ENCODE data around the gene ALG12.

The ALG12 gene

DNA sequence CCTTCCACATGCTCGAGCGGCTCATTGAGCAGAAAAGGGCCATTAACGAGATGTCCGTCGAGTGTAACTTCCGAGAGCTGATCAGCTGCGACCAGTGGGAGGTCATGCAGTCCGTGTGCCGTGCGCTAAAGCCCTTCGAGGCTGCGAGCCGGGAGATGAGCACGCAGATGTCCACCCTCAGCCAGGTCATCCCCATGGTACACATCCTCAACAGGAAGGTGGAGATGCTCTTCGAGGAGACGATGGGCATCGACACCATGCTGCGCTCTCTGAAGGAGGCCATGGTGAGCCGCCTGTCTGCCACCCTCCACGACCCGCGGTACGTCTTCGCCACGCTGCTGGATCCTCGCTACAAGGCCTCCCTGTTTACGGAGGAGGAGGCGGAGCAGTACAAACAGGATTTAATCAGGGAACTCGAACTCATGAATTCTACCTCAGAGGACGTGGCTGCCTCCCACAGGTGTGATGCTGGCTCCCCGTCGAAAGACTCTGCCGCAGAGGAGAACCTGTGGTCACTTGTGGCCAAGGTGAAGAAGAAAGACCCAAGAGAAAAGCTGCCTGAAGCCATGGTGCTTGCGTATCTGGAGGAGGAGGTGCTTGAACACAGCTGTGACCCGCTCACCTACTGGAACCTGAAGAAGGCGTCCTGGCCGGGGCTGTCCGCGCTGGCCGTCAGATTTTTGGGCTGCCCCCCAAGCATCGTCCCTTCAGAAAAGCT, 31.7 kb downstream of the ALG12 start:
- DNase-seq, result no peak

DNA sequence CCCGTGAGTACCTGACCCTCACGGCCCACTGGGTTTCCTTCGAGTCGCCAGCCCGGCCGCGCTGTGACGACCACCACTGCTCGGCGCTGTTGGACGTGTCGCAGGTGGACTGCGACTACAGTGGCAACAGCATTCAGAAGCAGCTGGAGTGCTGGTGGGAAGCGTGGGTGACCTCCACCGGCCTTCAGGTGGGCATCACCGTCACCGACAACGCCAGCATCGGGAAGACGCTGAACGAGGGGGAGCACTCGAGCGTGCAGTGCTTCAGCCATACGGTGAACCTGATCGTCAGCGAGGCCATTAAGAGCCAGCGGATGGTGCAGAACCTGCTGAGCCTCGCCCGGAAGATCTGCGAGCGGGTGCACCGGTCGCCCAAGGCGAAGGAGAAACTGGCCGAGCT, 32.4 kb downstream of the ALG12 start:
- DNase-seq, result no peak

DNA sequence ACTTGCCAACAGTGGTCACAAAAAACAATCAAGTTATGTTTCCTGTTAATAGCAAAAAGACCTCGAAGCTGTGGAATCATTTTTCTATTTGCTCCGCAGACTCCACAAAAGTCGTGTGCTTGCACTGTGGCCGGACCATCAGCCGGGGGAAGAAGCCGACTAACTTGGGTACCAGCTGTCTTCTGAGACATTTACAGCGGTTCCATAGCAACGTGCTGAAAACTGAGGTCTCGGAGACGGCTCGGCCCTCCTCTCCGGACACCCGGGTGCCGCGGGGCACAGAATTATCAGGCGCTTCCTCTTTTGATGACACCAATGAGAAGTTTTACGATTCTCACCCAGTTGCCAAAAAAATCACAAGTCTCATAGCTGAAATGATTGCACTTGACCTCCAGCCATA, 33.0 kb downstream of the ALG12 start:
- no peak for DNase-seq

DNA sequence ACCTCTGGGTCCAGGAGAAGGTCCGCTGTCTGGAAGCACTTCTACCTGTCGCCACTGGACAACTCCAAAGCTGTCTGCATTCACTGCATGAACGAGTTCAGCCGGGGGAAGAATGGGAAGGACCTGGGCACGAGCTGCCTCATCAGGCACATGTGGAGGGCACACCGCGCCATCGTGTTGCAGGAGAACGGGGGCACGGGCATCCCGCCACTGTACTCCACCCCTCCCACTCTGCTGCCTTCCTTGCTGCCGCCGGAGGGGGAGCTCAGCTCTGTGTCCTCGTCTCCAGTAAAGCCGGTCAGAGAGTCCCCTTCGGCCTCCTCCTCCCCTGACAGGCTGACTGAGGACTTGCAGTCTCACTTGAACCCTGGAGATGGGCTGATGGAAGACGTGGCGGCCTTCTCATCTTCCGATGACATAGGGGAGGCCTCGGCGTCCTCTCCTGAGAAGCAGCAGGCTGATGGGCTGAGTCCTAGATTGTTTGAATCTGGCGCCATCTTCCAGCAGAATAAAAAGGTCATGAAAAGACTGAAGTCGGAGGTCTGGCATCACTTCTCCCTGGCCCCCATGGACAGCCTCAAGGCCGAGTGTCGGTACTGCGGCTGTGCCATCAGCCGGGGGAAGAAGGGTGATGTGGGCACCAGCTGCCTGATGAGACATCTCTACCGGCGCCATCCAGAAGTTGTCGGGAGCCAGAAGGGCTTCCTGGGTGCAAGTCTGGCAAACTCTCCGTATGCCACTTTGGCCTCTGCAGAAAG, 33.6 kb downstream of the ALG12 start:
- no peak for DNase-seq

DNA sequence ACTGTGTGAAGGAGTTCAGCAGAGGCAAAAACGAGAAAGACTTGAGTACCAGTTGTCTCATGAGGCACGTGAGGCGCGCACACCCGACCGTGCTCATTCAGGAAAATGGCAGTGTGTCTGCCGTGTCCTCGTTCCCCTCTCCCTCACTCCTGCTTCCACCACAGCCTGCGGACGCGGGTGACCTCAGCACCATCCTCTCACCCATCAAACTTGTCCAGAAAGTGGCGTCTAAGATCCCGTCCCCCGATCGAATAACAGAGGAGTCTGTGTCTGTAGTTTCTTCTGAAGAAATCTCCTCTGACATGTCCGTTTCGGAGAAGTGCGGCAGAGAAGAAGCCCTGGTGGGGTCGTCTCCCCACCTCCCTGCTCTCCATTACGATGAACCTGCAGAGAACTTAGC, 34.2 kb downstream of the ALG12 start:
- no peak for DNase-seq

DNA sequence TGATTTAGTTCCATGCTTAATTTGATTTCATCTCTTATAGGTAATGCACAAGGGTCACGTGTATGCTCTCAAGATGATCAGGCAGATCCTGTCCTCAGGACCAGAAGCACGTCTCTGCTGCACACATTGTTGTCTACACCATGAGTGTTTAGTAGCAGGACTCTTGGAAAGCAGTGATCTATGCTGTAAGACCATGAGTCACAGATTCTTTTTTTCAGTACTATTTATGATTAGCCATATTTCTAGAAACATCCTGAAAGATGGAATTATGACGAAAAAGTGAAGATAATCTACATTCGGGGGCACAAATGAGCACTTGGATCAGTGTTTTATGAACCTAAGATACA, 35.0 kb downstream of the ALG12 start:
- no peak for DNase-seq

DNA sequence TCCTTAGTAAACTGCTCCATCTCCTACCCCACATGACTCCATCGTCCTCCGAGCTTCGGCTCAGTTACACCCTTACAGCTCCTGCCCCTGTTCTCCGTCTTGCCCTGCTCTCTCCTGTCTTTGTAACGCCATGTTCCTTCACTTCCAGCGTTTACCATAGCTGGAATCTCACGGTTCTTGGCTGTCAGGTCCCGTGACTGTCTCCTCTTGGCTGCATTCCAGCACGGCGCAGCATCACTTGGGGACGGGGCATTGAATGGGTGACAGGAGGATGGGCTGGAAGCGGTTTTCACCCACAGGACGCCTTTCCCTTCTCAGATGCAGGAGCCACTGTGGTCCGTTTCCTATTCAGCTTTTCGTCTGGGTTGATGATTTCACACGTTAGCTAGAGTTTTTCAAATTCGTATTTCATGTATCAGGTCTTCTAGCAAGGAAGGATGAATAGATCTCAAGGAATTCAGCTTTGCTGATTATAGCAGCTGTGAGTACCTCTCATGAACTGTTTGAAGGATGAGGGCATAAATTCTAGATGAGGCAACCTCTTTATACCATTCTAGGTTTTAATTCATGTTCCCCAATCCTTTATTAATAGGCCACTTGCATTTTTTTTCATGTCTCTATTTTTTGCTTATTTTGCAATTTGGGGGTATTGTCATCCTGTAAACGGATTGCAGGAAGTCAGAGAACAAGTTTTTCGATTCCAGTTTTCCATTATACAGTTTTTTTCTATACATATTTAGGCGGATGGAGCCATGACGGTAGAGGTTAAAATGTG, 35.5 kb downstream of the ALG12 start:
- no peak for DNase-seq

DNA sequence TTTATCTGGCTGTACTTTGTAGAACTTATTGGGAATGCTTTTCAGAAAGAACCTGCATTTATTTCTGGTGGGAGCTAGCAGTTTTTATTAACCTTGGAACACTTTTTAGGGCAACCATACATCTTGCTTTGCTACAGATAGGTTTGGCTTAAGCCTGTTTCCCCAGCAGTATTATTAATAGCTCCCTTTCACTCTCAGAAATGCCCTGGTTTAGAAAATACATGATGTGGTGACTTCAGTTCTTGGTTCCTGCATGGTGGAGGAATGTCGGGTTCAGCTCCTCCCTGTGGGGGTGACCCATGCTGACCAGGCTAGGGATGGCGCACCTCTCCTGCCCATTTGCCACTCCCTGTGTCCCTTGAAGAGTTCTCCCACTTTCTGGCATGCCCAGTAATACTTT, 36.4 kb downstream of the ALG12 start:
- DNase-seq, result no peak

DNA sequence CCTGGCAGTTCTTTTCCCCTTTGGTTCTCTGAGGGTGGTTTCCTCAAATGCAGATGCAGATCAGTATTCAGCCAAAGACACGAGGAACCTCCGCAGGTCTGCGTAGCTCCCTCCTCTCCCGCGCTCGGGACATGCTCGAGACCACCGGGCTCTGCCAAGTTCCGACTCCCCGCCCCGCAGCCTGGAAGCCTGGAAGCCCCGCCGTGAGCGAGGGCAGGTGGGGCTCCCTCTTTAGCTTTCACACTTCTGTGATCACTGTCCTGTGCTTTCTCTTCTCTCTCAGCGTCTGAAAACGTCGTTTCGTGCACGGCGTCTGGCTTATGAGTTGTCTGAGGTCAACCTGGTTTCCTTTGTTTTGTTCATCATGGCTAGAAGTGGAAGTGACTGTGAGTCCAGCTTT, 38.0 kb downstream of the ALG12 start:
- DNase-seq, result no peak

DNA sequence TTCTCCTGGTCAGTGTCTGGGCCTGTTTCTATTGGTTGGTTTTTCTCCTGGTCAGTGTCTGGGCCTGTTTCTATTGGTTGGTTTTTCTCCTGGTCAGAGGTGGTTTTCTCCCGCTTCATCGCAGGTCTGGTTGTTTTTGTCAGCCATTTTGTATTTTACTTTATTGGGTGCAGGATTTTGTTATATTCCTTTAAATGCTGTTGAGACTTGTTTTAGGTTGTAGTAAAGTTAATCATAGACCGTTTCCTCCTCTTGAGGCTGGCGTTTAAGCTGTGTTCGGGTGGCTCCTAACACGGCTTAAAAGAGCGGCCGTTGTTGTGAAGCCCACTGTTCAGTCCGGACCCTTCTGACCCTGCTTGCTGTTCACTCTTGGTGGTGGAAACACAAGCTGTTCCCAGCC, 38.4 kb downstream of the ALG12 start:
- no peak for DNase-seq

DNA sequence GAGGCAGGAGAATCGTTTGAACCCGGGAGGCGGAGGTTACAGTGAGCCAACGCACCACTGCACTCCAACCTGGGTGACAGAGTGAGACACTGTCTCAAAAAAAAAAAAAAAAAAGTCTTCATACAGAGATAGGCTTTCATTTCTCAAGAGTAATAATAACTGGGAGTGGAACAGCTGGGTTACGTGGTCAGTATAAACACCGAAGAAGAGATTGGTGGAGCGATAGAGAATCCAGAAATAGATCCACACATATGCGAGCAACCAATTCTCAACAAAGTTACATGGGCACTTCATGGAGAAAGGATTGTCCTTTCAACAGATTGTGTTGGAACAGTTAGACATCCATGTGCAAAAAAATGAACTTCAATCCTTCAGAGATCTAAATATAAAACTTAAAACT, 40.0 kb downstream of the ALG12 start:
- DNase-seq, result no peak

DNA sequence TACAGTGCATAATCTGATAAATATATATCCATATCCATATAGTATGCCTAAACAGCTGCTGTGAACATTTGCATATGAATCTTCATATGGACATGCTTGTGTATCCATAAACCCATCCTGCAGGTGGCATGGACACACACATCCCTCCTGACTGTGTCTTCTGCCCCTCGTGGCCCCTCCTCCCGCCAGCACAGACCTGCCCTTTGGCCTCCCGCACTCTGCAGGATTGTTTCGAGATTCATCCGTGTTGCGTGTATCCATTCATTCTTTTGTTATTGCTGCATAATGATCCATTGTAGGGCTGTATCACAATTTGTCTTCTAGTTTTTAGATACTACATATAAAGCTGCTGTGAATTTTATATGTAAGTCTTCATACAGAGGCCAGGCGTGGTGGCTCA, 40.6 kb downstream of the ALG12 start:
- no peak for DNase-seq

DNA sequence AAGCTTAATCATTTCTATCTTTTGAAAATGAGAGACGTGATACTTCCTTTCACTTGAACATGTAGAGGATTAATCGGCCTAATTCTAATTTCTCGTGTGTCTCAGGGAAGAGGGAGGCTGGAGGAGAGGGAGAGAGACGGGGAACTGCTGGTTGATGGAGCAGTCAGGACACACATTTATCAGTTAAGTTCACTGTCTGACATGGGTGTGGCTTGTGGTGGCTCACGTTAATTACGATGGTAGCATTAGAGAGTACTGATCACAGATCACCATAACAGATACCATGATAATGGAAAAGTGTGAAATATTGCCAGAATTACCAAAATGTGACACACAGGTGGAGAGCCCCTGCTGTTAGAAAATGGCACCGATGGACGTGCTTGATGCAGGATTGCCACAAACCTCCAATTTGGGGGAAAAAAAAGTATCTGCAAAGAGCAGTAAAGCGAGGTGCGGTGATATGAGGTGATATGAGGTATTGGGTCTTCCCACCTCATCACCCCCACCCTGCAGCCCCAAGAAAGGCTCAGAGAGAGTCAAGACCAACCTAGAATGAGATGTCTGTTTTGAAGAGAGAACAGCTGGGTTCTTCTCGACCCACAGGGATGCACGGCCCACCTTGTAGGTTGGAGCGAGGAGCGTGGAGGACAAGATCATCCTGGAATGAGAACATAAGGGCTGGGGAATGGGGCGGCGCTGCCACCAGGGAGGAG, 44.9 kb downstream of the ALG12 start:
- DNase-seq, result no peak

DNA sequence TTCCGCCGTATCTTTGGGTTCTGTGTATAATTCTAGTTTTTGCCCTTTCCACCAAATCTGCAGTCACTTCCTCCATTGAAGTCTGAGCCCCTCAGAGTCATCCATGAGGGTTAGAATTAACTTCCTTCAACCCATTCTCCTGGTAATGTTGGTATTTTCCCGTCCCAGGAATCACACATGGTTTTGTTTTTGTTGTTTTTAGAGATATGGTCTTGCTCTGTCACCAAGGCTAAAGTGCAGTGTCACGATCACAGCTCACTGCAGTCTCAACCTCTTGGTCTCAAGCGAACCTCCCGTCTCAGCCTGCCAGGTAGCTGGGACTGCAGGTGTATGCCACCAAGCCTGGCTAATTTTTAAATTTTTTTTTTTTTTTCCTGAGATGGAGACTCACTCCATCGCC, 45.9 kb downstream of the ALG12 start:
- DNase-seq, result no peak

DNA sequence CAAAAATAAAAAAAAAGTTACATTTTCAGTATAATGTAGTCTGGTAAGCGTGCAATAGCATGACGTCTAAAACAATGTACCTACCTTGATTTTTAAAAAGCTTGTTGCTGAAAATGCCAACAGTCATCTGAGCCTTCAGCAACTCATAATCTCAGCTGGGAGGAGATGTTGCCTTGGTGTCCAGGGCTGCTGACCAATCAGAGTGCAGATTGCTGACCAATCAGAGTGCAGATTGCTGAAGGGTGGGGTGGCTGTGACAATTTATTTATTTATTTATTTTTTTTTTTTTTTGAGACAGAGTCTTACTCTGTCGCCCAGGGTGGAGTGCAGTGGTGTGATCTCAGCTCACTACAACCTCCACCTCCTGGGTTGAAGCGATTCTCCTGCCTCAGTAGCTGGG, 46.8 kb downstream of the ALG12 start:
- no peak for DNase-seq

DNA sequence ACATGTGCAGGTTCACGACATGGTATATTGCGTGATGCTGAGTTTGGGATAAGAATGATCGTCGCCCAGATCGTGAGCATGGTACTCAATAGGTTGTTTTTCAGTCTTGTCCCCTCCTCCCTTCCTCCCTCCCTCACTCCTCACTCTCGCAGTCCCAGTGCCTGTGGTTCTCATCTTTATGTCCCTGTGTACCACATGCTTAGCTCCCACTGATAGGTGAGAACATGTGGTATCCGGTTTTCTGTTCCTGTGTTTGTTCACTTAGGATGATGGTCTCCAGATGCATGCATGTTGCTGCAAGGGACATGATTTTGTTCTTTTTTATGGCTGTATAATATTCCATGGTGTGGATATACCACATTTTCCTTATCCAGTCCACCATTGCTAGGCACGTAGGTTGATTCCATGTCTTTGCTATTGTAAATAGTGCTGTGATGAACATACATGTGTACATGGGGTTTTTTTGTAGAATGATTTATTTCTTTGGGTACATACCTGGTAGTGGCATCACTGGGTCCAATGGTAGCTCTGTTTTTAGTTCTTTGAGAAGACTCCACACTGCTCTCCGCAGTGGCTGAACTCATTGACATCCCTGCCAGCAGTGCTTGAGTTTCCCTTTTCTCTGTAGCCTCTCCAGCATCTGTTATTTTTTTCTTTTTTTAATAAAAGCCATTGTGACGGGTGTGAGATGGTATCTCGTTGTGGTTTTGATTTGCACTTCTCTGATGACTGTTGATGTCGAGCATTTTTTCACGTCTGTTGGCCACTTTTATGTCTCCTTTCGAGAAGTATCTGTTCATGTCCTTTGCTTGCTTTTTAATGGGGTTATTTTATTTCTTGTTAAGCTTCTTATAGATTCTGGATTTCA, 48.2 kb downstream of the ALG12 start:
- DNase-seq, result no peak

DNA sequence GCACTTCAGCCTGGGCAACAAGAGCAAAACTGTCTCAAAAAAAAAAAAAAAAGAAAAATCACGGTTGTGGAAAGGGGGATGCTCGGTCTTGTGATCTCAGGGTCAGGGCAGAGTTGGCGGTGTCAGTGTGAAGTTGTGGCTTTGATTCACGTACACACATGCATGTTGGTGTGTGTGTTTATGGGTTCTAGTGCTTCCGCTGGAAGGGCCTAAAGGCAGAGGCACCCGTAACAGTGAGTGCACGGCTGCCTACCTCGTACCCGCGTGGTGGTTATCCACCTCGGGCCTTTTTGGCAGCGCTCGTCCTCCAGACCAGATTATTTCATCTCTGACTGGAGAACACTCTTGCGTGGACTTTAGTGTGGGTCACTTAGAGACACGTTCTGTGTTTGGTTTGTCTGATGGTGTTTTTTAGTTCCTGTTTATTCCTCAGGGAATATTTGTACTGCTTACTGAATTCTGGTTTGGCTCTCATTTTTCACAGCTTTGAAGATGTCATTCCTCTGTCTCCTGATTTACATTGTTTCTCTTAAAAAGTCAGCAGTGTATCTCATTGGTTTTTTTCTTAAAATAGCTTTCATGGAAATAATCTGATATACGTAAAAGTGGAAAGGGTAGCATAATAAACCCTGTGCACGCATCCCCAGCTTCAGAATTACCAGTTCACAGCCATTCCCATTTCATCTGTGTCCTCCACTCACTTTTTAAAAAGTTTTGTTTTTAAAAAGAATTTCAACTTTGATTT, 49.0 kb downstream of the ALG12 start:
- DNase-seq, result no peak

DNA sequence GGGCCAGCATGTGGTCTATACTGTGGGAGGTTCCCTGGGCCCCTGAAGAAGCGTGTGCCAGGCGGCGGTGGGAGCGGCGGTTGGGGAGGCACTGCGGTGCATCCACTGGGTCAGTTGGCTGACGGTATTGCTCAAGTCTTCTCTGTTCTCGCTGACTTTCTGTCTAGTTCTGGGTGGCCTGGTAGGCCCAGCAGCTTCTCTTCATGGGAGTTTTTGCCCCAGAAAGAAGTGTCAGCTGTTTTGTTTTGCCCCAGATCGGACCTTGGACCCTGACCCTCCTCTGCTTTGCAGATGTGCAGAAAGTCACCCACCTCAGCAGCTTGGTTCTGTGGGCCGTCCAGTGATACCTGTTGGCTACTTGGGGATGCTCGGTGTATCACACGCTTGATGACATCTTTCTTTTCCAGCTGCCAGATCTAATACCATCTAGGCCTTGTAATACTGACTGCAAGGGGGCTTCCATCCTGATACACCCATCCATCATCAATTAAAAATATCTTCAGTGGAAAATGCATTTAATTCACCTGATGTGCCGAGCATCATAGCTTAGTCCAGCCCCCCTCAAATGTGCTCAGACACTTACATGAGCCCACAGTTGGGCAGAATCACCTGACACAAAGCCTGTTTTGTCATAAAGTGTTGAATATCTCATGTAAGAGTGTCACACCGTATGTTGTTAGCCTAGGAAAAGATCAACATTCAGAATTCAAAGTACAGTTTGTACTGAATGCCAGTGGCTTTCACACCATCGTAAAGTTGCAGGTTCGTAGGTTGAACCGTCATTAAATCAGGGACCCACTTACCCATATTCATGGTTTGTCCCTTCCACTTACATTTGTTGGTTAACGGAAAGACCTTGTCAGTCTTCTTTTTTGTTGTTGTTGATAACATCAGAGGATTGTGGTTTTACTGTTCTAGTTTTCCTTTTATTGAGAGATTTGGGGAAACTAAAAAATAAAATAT, 50.7 kb downstream of the ALG12 start:
- DNase-seq, result no peak

DNA sequence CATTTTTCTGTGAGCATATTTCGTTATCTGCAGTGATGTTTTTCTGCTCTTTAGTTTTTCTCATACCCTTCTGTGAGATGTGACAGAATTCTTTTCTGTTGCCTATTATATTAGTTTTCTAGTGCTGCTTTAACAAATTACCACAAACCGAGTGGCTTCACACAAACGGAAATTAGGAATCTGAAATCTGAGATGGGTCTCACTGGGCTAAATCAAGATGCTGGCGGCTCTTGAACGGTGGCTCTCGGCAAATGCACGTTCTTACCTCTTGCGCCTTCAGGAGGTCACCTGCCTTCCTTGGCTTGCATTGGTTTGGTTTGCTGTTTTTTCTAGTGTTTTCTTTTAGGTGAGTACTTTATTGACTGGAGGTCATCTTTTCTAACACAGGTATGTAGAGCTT, 51.6 kb downstream of the ALG12 start:
- no peak for DNase-seq

DNA sequence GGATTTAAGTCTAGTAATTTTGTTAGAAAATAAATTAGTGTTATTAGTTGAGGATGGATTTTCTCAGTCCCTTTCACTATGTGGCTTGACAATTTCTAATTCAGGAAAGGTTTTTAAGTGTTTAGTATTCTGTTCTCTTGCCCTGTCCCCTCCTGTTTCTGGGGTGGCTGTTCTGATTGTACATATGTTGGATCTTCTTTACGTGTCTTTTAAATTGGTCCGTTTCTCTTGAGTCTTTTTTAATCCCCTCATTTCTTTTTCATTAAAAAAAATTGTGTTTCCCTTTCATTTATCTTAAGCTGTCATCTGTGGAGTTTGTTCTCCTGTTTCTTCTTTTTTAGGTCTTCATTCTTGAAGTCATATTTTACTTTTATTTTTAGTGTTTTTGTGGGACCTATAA, 52.1 kb downstream of the ALG12 start:
- no peak for DNase-seq

DNA sequence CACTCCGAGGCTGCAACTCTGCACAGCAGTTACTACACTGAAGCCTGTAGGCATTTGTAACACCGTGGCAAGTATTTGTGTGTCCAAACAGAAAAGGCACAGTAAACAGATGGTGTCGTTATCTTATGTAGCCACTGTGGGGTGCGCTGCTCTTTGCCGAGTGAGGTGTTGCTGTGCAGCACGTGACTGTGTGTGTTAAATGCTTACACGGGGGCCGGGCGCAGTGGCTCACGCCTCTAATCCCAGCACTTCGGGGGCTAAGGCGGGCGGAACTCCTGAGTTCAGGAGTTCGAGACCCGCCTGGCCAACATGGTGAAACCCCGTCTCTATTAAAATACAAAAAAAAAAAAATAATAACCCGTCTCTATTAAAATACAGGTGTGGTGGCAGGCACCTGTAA, 53.1 kb downstream of the ALG12 start:
- DNase-seq, result no peak
